NCI-H2107 (cell line): Measurements from ENCODE around the gene TYW1B.
"Not testable (repeated sequence)": the region's sequence is repeated elsewhere in the genome, so short reads cannot be mapped to it uniquely, and the experiment has no call there.

Experiments
- DNase-seq: peaks from one replicate; lab custom pipeline; 2025; lab: John Stamatoyannopoulos, UW

The TYW1B gene

DNA sequence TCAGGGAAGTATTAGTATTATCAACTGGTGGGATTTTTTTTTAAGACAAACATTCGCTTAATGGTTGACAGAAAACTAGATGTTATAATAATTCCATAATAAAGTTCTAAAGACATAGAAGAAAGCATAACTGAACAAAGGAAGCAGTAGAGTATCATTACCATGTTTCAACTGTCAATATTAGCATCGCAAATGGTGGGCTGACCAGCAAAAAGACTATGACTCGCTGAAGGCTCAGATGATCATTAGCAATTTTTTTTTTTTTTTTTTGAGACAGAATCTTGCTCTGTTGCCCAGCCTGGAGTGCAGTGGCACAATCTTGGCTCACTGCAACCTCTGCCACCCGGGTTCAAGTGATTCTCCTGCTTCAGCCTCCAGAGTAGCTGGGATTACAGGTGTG, 74.8 kb downstream of the TYW1B start:
- not testable (repeated sequence) for DNase-seq

DNA sequence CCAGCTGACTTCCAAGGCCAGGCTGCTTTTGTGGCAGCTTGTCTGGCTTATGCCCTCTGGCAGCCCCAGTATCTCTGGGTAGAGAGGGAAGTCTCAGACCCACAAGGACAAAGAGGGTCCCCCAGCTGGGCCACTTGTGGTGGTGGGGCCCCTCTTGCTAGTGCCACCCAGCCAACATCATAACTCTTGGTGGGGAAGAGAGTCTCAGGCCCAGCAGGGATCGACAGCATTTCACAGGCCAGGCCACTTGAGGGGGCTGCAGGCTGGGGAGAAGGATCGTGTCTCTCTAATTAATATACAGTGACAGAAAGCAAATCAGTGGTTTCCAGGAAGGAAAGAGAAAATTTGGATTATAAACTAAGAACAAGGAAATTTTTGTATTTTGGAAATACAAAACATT, 76.0 kb downstream of the TYW1B start:
- no peak for DNase-seq

- DNase-seq, result no peak
These were observed 76.6 kb downstream of the TYW1B start for GRCh38 chr7:72751378-72751777.

GRCh38 chr7:72748649-72749048, 79.4 kb downstream of the TYW1B start:
- not testable (repeated sequence) for DNase-seq

DNA sequence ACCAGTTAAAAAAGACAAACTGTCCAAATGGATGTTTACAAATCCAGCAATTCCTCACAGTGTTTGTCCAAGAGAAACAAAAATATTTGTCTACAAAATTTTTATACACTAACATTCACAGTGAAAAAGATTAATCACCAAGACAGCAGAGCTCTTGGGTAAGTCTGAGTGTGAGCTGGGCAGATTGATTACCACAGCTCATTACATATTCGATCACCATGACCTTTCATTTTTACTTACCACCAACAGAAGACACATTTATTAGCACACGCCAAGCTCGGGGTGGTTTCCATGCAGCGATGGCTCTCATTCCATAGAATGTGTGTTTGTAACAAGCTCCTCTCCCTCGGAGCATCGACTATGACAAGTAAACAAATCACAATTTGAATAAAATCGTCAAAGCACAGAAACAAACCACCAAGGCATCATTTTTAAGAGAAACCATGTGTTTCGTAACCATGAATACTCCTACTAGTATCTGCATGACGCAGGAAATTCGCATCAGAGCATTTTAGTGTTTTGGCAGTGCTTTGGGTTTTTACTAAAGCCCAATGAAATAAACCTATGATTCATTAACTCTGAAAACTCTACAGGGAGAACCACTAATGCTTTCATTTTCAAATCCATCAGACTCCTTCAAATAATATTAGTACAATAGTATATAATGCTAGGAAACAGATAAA, 83.6 kb downstream of the TYW1B start:
- not testable (repeated sequence) for DNase-seq

- DNase-seq, result not testable (repeated sequence)
These were observed 84.2 kb downstream of the TYW1B start for GRCh38 chr7:72743801-72744200.

GRCh38 chr7:72739716-72740115, 88.3 kb downstream of the TYW1B start:
- DNase-seq, result not testable (repeated sequence)

DNA sequence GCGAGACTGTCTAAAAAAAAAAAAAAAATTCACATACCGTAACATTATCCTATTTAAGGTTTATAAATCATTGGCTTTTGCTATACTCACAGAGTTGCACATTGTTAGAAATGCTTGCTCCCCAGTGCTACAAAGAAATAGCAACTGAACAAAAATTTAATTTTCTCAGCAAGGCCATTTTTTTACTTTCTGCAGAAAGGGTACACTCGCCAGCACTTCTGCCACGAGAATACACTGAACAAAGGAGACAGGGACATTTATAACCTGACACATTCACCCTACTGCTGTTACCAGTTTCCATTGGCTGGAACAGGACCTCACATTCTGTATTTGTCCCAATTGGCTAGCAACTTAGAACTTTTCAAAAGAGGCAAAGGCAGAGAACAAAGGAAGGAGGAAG, 92.1 kb downstream of the TYW1B start:
- DNase-seq, result not testable (repeated sequence)

- DNase-seq, result not testable (repeated sequence)
These were observed 97.2 kb downstream of the TYW1B start for GRCh38 chr7:72730815-72731214.

- not testable (repeated sequence) for DNase-seq
These were observed 97.6 kb downstream of the TYW1B start for GRCh38 chr7:72730384-72730783.

DNA sequence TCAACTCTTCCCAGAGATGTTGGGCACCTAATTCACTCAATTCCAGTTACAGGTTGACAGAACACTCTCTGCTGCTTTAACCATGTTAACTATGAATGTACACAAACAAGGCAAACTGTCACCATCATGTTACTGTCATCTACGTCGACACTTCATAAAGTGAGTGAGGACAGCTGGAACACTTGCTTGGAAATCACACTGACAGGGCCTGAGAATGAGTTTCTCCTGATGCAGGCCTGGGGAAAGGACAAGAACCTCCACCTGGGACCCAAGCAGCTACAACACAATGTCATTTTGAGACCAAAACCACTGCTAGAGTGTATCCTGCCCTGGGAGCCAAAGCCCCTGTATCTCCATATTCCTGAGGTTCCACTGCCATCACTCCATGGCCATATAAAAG, 98.9 kb downstream of the TYW1B start:
- DNase-seq, result not testable (repeated sequence)

GRCh38 chr7:72722694-72723093, 105.3 kb downstream of the TYW1B start:
- not testable (repeated sequence) for DNase-seq

- DNase-seq, result not testable (repeated sequence)
These were observed 107.1 kb downstream of the TYW1B start for GRCh38 chr7:72720890-72721289.

GRCh38 chr7:72717252-72717774, 110.7 kb downstream of the TYW1B start:
- not testable (repeated sequence) for DNase-seq

DNA sequence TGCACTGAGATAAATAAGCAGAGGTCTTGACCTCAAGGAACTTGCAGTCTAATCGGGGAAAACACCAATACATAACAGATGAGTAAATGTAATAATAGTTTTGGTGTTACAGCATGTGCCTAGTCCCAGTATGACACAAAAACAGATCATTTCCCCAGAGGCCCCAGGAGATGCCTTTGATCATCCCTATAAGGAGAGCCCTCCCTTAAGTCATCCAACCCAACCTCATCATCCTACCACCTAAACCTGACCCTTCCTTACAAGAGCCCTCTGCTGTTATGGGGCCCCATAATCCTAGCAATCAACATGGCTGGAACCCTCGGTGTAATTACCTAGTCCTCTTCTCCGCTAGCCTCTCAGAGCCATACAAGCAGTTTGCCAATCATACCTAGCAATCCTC, 116.1 kb downstream of the TYW1B start:
- DNase-seq, result not testable (repeated sequence)

DNA sequence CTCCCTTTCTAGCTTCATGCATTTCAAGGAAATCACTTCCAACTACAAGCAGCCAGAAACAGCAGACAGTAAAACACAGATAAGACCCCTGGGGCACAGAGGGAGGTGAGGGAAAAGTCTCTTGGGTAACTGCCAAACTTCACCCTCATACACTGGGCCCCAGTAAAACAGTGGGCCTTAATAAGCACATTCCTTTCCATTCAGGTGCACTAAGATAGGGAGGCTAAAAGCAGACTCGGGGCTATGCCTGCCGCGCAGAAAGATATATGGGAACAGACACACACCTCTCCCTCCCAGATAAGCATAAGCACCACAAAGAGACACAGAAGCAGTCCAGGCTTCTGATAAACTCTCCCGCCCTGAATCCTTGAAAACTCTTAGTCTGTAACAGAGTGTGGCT, 117.0 kb downstream of the TYW1B start:
- DNase-seq, result no peak

GRCh38 chr7:72709909-72710308, 118.1 kb downstream of the TYW1B start:
- DNase-seq, result no peak

DNA sequence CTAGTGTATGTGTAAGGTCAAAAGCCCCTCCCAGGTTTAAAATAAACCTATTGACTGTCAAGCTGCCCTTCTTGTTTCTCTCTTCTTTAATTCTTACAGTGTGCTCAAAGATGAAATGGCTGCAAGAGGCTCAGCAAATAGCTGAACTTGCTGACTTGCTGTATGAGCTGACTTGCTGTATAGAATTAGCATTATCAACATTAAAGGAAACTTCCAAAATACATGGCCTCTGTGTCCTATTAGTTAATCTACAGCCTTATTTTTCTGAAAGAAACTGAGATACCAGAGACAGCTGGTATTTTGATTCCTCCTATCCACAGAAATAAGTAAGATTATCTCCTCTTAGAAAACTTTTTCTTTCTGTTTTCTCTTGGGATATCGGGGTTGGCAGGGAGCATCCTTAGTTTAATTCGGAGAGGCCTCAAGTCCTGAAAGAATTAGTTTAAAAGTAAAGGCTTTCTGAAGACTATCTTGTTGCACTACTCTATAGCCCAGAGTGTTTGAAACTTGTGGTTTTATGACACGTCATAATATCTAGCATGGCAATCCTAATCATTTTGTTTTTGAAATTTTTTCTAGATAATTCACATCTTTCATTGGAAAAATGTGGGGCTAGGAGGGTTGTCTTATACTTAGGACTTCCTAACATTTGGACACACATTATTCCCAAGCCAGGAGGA, 119.5 kb downstream of the TYW1B start:
- DNase-seq, result not testable (repeated sequence)

GRCh38 chr7:72706521-72706920, 121.5 kb downstream of the TYW1B start:
- no peak for DNase-seq

GRCh38 chr7:72705693-72706092, 122.3 kb downstream of the TYW1B start:
- DNase-seq, result not testable (repeated sequence)

GRCh38 chr7:72704894-72705293, 123.1 kb downstream of the TYW1B start:
- no peak for DNase-seq

GRCh38 chr7:72700548-72700947, 127.5 kb downstream of the TYW1B start:
- not testable (repeated sequence) for DNase-seq

DNA sequence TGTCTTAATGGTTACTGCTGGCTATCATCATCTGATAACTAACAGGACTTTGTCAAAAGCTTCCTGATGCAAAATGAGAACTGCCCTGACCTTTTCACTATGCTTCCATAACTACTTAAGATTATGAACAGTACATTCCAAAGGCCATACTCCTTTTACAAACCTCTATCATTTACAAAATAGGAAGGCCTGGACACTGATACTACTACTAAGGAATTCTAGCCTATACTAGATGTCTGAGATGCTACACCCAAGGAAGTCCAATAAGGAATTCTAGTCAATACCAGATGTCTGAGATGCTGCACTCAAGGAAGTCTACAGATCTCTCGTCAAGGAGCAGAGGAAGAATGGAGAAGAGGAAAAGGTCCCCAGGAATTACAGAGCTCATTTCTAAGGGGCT, 130.9 kb downstream of the TYW1B start:
- not testable (repeated sequence) for DNase-seq
